Breast epithelium (tissue), 3 donors: ENCODE data around the gene BZW2.

Experiments used
- POLR2AphosphoS5 ChIP-seq, 3 donors: sonication (generic); formaldehyde crosslinking; IDR thresholded peaks; one replicate each; pipeline ENCODE4 v1.6.1; 2017; ENCODE audit warnings: antibody characterized with exemption in 3 of 3
- TF ChIP-seq, protein P1 (sequence below), 3 donors: fragments of 450-650 bp; IDR thresholded peaks; one replicate each; pipeline ENCODE4 v1.5.1; 2016 to 2017; ENCODE audit warnings: antibody characterized with exemption in 3 of 3, mild to moderate bottlenecking in 3 of 3, moderate library complexity in 3 of 3

DNA sequence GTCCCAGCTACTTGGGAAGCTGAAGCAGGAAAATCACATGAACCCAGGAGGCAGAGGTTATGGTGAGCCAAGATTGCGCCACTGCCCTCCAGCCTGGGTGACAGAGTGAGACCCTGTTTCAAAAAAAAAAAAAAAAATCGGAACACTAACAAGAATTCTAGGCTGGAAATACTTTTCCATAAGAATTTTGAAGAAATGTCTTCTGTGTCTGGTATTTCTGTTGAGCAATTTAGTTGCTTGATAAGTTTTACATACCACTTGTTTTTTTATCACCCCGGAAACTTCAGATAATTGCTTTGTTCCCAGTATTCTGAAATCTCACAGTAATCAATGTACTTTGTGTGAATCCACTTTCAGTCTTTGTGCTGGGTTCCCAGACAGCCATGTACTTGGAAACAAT lies 25.8 kb downstream of the BZW2 start:
- TF ChIP-seq, protein P1, sequence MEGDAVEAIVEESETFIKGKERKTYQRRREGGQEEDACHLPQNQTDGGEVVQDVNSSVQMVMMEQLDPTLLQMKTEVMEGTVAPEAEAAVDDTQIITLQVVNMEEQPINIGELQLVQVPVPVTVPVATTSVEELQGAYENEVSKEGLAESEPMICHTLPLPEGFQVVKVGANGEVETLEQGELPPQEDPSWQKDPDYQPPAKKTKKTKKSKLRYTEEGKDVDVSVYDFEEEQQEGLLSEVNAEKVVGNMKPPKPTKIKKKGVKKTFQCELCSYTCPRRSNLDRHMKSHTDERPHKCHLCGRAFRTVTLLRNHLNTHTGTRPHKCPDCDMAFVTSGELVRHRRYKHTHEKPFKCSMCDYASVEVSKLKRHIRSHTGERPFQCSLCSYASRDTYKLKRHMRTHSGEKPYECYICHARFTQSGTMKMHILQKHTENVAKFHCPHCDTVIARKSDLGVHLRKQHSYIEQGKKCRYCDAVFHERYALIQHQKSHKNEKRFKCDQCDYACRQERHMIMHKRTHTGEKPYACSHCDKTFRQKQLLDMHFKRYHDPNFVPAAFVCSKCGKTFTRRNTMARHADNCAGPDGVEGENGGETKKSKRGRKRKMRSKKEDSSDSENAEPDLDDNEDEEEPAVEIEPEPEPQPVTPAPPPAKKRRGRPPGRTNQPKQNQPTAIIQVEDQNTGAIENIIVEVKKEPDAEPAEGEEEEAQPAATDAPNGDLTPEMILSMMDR (IDR thresholded peaks at IDR 0.05): no peak
- no peak for TF ChIP-seq POLR2AphosphoS5 (IDR thresholded peaks at IDR 0.05)
